HG03558 (cell line): ENCODE results near the gene TLCD3B.

Source experiments
- ATAC-seq: cut with Tn5 transposase; IDR thresholded peaks from one replicate; pipeline ENCODE4 v1.9.1; 2021; ENCODE audit warnings: moderate number of reproducible peaks; ENCODE audit not compliant: unreplicated experiment; ENCODE audit errors: extremely low read depth

The TLCD3B gene

DNA sequence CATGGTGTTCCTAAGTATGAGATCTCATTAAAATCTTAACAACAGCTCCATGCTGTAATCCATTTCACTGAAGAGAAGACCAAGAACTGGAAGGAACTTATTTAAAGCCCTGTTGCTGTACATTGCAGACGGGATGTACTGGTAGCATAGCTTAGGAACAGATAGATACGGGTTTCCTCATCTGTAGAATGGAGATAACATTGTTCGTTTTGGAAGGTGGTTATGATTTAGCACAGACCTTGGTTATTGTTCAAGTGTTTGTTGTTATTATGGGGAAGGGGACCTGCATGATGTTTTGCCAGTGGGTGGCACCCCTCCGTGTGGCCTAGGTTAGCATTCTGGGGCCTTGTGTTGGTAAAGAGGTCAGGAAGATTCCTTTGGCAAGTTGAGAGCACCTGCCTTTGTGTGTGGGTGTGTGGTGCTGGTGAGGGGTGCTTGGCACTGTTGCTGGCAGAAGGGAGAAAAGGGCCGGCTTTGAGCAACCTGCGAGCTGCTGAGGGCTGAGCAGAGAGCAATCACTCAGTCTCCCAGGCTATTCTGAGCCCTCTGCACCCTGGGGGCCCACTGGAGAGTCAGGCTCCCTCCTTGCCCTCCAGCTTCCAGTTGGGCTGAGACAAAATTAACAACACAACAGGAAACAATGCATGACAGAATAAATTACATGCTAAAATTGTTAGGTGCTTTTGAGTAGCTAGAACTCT, 55.1 kb downstream of the TLCD3B start:
- ATAC-seq = no peak

DNA sequence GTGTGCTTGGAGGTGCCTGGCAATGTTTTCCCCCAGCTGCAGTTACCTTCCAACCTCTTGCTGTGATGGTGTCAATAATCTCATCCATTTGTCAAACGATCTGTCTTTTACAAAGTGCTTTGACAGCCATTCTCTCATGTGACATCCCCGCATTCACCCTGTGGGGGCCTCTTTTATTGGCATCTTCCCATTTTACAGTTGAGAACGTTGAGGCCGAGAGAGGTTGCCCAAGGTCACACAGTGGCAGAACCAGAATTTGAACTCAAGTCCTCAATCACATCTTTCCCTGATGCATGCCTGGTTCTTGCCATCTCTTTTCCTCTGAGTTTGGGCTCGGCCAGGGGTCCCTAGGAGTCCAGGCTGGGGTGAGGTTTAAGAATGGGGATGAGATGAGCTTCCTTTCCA, 55.9 kb downstream of the TLCD3B start:
- no peak for ATAC-seq
